SU-DHL-6 (cell line): ENCODE data around the gene CIBAR2.

Experiments
- H2AFZ ChIP-seq: fragments of 200-600 bp; sonication (generic); 2 replicates; pipeline ENCODE4 v1.6.1; 2014; ENCODE audit warnings: low read depth, mild to moderate bottlenecking, moderate library complexity, mixed read lengths, antibody characterized with exemption, low read length; ENCODE audit not compliant: severe bottlenecking
- H3F3A ChIP-seq: fragments of 200-600 bp; shearing (Covaris generic); 2 replicates; pipeline ENCODE4 v1.6.0; 2016; ENCODE audit warnings: antibody characterized with exemption, mild to moderate bottlenecking; ENCODE audit not compliant: insufficient read depth
- H3K27ac ChIP-seq: fragments of 200-600 bp; sonication (generic); 2 replicates; pipeline ENCODE4 v1.5.1; 2016; ENCODE audit warnings: low read depth, mild to moderate bottlenecking, low read length, moderate library complexity, mixed read lengths
- H3K27me3 ChIP-seq: fragments of 200-600 bp; sonication (generic), shearing (Covaris generic); 2 replicates; pipeline ENCODE4 v1.6.0; 2014; ENCODE audit warnings: mild to moderate bottlenecking, low read length
- H3K36me3 ChIP-seq: fragments of 200-600 bp; sonication (generic); 2 replicates; pipeline ENCODE4 v1.6.1; 2014; ENCODE audit warnings: mild to moderate bottlenecking, low read length, mixed read lengths
- H3K4me2 ChIP-seq: fragments of 300-600, 200-600 bp; shearing (Covaris generic), sonication (generic); 2 replicates; pipeline ENCODE4 v1.6.0; 2014; ENCODE audit warnings: low read length, low read depth, mild to moderate bottlenecking; ENCODE audit not compliant: poor library complexity, severe bottlenecking
- H3K4me3 ChIP-seq: fragments of 200-600 bp; sonication (generic); 2 replicates; pipeline ENCODE4 v1.5.1; 2014; ENCODE audit warnings: antibody characterized with exemption, low read length, mild to moderate bottlenecking, mixed read lengths; ENCODE audit not compliant: insufficient read depth, poor library complexity, severe bottlenecking
- H3K79me2 ChIP-seq: fragments of 200-600 bp; sonication (generic); 2 replicates; pipeline ENCODE4 v1.6.1; 2014; ENCODE audit warnings: mild to moderate bottlenecking, low read length, moderate library complexity; ENCODE audit not compliant: insufficient read depth
- H3K9ac ChIP-seq: fragments of 200-600 bp; sonication (generic); 2 replicates; pipeline ENCODE4 v1.7.0; 2014; ENCODE audit warnings: mild to moderate bottlenecking, low read length
- H3K9me2 ChIP-seq: fragments of 200-600 bp; sonication (generic); replicated peaks from 2 replicates; pipeline ENCODE4 v1.6.1; 2014; ENCODE audit warnings: low read length; ENCODE audit not compliant: insufficient read depth
- H3K9me3 ChIP-seq: fragments of 200-600 bp; sonication (generic); 2 replicates; pipeline ENCODE4 v1.6.1; 2014; ENCODE audit warnings: low read length, mixed read lengths; ENCODE audit not compliant: insufficient read depth
- H4K20me1 ChIP-seq: fragments of 200-600 bp; sonication (generic); 2 replicates; pipeline ENCODE4 v1.6.1; 2014; ENCODE audit warnings: low read depth, mild to moderate bottlenecking, antibody characterized with exemption, low read length, moderate library complexity, mixed read lengths
- CTCF ChIP-seq: fragments of 200-600 bp; sonication (generic); IDR thresholded peaks from one replicate; pipeline ENCODE4 v1.5.1; 2017; ENCODE audit warnings: antibody characterized with exemption, mild to moderate bottlenecking, low read length, moderate library complexity; ENCODE audit not compliant: insufficient read depth, poor library complexity, severe bottlenecking
- EZH2phosphoT487 ChIP-seq: fragments of 200-600 bp; sonication (generic), shearing (Covaris generic); conservative IDR thresholded peaks from 2 replicates; pipeline ENCODE4 v1.6.1; 2018; ENCODE audit warnings: mild to moderate bottlenecking, antibody characterized with exemption, low read length, moderate library complexity, mixed read lengths

Gene CIBAR2

DNA sequence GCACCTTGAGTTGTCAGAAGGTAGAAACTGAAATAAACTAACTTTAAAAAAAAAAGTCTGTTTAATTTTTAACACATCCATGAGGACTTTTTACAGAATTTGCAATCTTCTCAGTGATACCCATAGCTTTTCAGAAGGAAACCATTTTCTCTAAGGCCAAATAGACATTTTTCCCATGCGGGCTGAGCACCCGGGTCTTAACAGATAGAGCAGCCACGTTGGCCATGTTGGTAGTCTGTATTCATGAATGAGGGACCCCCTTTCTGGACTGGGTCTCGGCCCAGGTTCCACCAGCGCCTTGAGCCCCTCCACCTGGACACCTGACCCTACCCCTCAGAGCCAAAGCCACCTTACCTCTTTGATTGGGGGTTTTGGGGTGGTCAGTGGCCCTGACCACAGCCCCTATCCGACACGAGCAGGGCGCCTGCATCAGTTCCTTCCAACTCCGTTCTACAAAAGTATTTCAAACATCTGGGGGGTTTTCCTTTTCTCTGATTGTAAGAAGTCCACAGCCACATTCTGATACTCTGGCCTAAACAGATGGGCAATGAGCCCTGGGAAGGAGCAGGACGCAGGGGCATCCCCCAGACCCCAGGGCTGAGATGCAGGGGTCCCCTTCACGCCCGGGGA, 18.0 kb downstream of the CIBAR2 start:
- Histone ChIP-seq H4K20me1 (no peaks in the 10 kb centered on the region), H3K9ac (no peak overlapping the region), H3F3A (no peaks in the 10 kb centered on the region), H3K27ac (no peak overlapping the region), H3K27me3 (no peaks in the 10 kb centered on the region), H3K9me2 (no peaks in the 10 kb centered on the region), H2AFZ (no peak overlapping the region), H3K4me2 (no peak overlapping the region), H3K36me3 (no peaks in the 10 kb centered on the region), H3K4me3 (no peak overlapping the region), H3K79me2 (no peaks in the 10 kb centered on the region), H3K9me3 (no peaks in the 10 kb centered on the region)
- TF ChIP-seq EZH2phosphoT487: no peak
- no peak for TF ChIP-seq CTCF

GRCh38 chr16:85093705-85094104, 18.6 kb downstream of the CIBAR2 start:
- Histone ChIP-seq H3K27ac (no peak overlapping the region), H2AFZ (no peak overlapping the region), H3K27me3 (no peaks in the 10 kb centered on the region), H3K36me3 (no peaks in the 10 kb centered on the region), H3K4me3 (no peak overlapping the region), H3K4me2 (no peak overlapping the region), H3K9me3 (no peaks in the 10 kb centered on the region), H3F3A (no peaks in the 10 kb centered on the region), H3K9ac (no peak overlapping the region), H3K9me2 (no peaks in the 10 kb centered on the region), H4K20me1 (no peaks in the 10 kb centered on the region), H3K79me2 (no peaks in the 10 kb centered on the region)
- TF ChIP-seq EZH2phosphoT487: no peak
- TF ChIP-seq CTCF: no peak

DNA sequence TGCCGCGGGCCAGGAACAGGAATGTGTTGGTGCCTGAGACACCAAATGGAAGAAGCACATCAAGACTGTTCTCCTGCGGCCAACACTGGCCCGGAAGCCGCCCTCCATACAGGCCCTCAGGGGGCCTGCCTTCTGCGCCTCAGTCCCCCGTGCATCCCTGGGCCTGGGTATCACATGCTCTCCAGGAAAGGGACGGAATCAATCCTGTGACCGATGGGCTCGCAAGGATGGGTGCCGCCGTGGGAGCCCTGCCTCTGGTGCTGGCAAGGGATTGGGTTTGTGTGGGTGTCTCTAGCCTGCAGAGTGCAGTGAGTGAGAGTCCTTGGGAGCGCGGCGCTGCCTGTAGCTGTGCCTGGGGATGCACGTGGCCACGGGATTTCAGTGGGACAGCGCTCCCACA, 19.4 kb downstream of the CIBAR2 start:
- Histone ChIP-seq H3K9me2 (no peaks in the 10 kb centered on the region), H3K36me3 (no peaks in the 10 kb centered on the region), H3K27me3 (no peaks in the 10 kb centered on the region), H3F3A (no peaks in the 10 kb centered on the region), H3K4me2 (no peak overlapping the region), H3K79me2 (no peaks in the 10 kb centered on the region), H2AFZ (no peak overlapping the region), H4K20me1 (no peaks in the 10 kb centered on the region), H3K4me3 (no peak overlapping the region), H3K9me3 (no peaks in the 10 kb centered on the region), H3K9ac (no peak overlapping the region), H3K27ac (no peak overlapping the region)
- TF ChIP-seq CTCF: no peak
- no peak for TF ChIP-seq EZH2phosphoT487
